Uterus (tissue), 4 donors: Measurements from ENCODE around the gene PFKFB2. TPM values are rescaled to one million over a fixed set of nuclear protein-coding genes. Genes with fewer than 3 reads are reported as not detected.

Source experiments
- DNase-seq, 2 donors: peaks; one replicate each; pipeline ENCODE4 v3.0.0-alpha.2; 2019 to 2020
- H3K27ac ChIP-seq, 2 donors: fragments of 200-600 bp; sonication (generic); 1 replicate in 1 of 2; 2 replicates in 1 of 2; pipeline ENCODE4 v1.5.1; 2016 to 2018
- H3K27me3 ChIP-seq, 2 donors: fragments of 200-600 bp; sonication (generic); one replicate each; pipeline ENCODE4 v1.5.1; 2018 to 2019; ENCODE audit warnings: control low read depth in 1 of 2
- H3K36me3 ChIP-seq, 2 donors: fragments of 200-600 bp; sonication (generic); one replicate each; pipeline ENCODE4 v1.5.1; 2019; ENCODE audit warnings: control low read depth in 1 of 2
- H3K4me1 ChIP-seq, 2 donors: fragments of 200-600 bp; sonication (generic); one replicate each; pipeline ENCODE4 v1.5.1; 2018 to 2019; ENCODE audit warnings: control low read depth in 1 of 2
- H3K4me3 ChIP-seq, 2 donors: fragments of 200-600 bp; sonication (generic); 1 replicate in 1 of 2; 2 replicates in 1 of 2; pipeline ENCODE4 v1.5.1; 2018 to 2019; ENCODE audit warnings: mild to moderate bottlenecking in 1 of 2
- H3K9me3 ChIP-seq, 2 donors: fragments of 200-600 bp; sonication (generic); one replicate each; pipeline ENCODE4 v1.5.1; 2019; ENCODE audit warnings: control low read depth in 1 of 2
- POLR2A ChIP-seq, 2 donors: fragments of 450-650 bp; IDR thresholded peaks; one replicate each; pipeline ENCODE4 v1.6.1; 2016; ENCODE audit warnings: antibody characterized with exemption in 2 of 2, mild to moderate bottlenecking in 1 of 2, moderate library complexity in 1 of 2
- intact Hi-C: fragments of 100-400 bp; cut with DNase I; formaldehyde crosslinking; loops from one replicate; pipeline ENCODE4 v1.15.1; 2023; ENCODE audit warnings: low total_unique reads
- total RNA-seq, 4 donors: library from RNA; depleted of rRNA in 3 of 4; stranded (reverse); fragments of >200 nt in 3 of 4; gene quantifications; one replicate each; pipeline versions ENCODE4 v1.1.0 to v1.2.4, GENCODE V29; 2014 to 2023
- TF ChIP-seq, protein P1 (sequence below), 4 experiments: fragments of 200-600 bp in 2 of 4; fragments of 450-650 bp in 2 of 4; sonication (generic) in 2 of 4; IDR thresholded peaks; one replicate each; pipeline ENCODE4 v1.5.1; 2016 to 2019; ENCODE audit warnings: antibody characterized with exemption in 4 of 4, mild to moderate bottlenecking in 2 of 4, moderate library complexity in 1 of 4
- donor health status: DM: yes; HTN: yes; CAD: no.

The PFKFB2 gene
- total RNA-seq, 4 donors from 2014 or later = 0.51 to 10.7 (median 2.9) TPM

DNA sequence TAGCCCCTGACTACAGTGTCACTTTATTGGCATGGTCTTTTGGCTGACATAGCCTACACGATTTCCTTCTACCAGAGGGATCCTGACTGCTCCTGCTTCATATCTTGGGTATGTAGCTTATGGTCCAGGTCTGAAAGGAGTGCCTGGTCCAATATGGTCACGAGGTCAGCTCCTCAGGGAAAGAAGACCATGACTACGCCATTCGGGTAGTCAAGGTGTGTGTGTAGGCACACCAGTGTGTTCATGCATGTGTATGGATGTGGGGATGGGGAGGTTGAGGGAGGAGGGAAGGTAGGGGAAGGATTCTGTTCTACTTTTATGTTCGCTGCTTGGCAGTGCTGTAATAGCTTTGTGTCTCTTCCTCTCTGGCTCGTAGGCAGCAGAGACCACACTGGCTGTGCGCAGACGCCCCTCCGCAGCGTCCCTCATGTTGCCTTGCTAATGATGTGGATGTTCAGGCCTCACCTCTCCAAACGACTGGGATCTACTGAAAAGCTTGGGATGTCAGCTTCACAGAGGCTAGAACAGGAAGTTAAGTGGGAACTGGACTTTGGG is 25.6 kb downstream of the PFKFB2 start:
- DNase-seq = no peak
- TF ChIP-seq, protein P1, sequence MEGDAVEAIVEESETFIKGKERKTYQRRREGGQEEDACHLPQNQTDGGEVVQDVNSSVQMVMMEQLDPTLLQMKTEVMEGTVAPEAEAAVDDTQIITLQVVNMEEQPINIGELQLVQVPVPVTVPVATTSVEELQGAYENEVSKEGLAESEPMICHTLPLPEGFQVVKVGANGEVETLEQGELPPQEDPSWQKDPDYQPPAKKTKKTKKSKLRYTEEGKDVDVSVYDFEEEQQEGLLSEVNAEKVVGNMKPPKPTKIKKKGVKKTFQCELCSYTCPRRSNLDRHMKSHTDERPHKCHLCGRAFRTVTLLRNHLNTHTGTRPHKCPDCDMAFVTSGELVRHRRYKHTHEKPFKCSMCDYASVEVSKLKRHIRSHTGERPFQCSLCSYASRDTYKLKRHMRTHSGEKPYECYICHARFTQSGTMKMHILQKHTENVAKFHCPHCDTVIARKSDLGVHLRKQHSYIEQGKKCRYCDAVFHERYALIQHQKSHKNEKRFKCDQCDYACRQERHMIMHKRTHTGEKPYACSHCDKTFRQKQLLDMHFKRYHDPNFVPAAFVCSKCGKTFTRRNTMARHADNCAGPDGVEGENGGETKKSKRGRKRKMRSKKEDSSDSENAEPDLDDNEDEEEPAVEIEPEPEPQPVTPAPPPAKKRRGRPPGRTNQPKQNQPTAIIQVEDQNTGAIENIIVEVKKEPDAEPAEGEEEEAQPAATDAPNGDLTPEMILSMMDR (IDR thresholded peaks at IDR 0.05) = no peak
- no peak for TF ChIP-seq POLR2A (IDR thresholded peaks at IDR 0.05)
- H3K27ac ChIP-seq = no peak overlapping the region
- no peaks in the 10 kb centered on the region for H3K27me3 ChIP-seq
- intact Hi-C loops = no loop called here
- H3K9me3 ChIP-seq = no peaks in the 10 kb centered on the region
- H3K36me3 ChIP-seq = no peaks in the 10 kb centered on the region
- H3K4me1 ChIP-seq = no peaks in the 10 kb centered on the region
- no peak overlapping the region for H3K4me3 ChIP-seq

DNA sequence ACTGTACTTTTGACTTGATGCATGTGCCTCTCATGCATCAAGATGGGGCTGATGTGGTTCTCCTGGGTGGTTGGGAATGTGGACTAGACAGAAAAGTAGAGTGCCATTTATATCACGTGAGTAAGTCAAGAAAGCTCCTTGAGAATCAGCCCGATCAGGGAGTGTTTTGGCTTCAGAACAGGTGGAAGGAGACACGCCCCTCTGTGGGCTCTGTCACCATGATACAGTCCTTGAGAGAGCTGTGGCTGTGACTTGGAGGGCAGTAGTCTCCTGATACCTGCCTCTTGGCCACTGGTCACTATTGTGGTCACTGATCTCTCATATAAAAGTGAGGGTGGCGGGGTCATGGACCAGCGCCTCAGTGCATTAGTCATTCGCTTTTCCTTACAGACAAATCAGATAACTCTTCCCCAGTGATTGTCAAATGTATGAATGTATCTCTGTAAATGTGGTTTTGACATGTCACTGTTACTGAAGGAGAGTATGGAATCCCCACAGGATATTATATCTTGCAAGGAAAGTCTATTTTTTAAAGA is 26.7 kb downstream of the PFKFB2 start:
- no peak overlapping the region for H3K4me3 ChIP-seq
- H3K4me1 ChIP-seq = no peaks in the 10 kb centered on the region
- no peak overlapping the region for H3K27ac ChIP-seq
- H3K36me3 ChIP-seq = no peaks in the 10 kb centered on the region
- TF ChIP-seq, protein P1 (IDR thresholded peaks at IDR 0.05) = no peak
- TF ChIP-seq POLR2A (IDR thresholded peaks at IDR 0.05) = no peak
- H3K9me3 ChIP-seq = no peaks in the 10 kb centered on the region
- intact Hi-C loops = no loop called here
- no peak for DNase-seq
- no peaks in the 10 kb centered on the region for H3K27me3 ChIP-seq

DNA sequence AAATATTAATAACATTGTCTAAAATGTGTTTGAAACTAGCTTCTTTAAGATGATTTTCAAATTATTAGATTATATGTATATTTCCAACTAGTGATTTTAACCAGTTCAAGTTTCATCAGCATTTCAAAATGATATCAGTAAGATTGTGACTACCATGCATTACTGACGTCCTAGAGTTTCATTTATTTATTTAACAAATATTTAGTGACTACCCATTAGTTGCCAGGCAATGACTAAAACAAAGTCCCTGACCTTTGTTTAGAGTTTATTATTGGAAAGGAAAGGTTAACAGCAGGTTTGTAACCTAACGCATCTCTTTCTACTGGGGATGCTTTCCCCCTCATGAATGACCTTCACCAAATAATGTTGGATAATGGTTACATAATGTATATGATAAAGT is 28.0 kb downstream of the PFKFB2 start:
- TF ChIP-seq POLR2A (IDR thresholded peaks at IDR 0.05) = no peak
- TF ChIP-seq, protein P1 (IDR thresholded peaks at IDR 0.05) = no peak
- intact Hi-C loops = no loop called here
- Histone ChIP-seq H3K36me3 (no peaks in the 10 kb centered on the region), H3K27ac (no peak overlapping the region), H3K4me3 (no peak overlapping the region), H3K4me1 (no peaks in the 10 kb centered on the region), H3K9me3 (no peaks in the 10 kb centered on the region), H3K27me3 (no peaks in the 10 kb centered on the region)
- no peak for DNase-seq

DNA sequence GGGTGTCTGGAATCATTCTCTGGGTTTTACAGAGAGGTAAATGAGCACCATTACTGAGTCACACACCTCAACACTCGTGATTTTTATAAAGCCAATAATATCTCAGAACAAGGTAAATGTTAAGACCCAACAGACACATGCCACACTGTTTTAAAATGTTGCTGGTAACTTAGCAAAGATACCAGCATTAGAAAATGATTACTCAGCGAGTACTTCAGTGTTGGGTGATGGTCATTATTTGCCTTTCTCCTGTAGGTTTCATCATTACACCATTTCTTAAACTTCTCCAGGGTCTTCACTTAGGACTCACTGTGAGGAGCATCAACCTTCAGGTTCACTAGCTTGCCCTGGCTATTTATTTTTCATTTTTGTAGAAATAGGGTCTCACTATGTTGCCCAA is 28.7 kb downstream of the PFKFB2 start:
- intact Hi-C loops = no loop called here
- no peak overlapping the region for H3K27ac ChIP-seq

GRCh38 chr1:207084232-207084631 is 31.2 kb downstream of the PFKFB2 start:
- Histone ChIP-seq H3K4me1 (no peaks in the 10 kb centered on the region), H3K4me3 (no peak overlapping the region), H3K27me3 (no peaks in the 10 kb centered on the region), H3K36me3 (no peaks in the 10 kb centered on the region), H3K9me3 (no peaks in the 10 kb centered on the region), H3K27ac (no peak overlapping the region)
- DNase-seq = no peak
- TF ChIP-seq, protein P1 (IDR thresholded peaks at IDR 0.05) = no peak
- intact Hi-C loops = no loop called here

More for the DNA sequence above, 28.7 kb downstream of the PFKFB2 start:
- TF ChIP-seq, protein P1 (IDR thresholded peaks at IDR 0.05) = no peak
- TF ChIP-seq POLR2A (IDR thresholded peaks at IDR 0.05) = no peak
- Histone ChIP-seq H3K4me1 (no peaks in the 10 kb centered on the region), H3K36me3 (no peaks in the 10 kb centered on the region), H3K9me3 (no peaks in the 10 kb centered on the region), H3K4me3 (no peak overlapping the region), H3K27me3 (no peaks in the 10 kb centered on the region)
- no peak for DNase-seq
